ENCODE measurements around the gene NUP58.
A peak's percentile ranks its signal among the peaks of the same experiment; 100 is the strongest.
"Not testable (repeated sequence)": the region's sequence is repeated elsewhere in the genome, so short reads cannot be mapped to it uniquely, and the experiment has no call there.

Gene NUP58

DNA sequence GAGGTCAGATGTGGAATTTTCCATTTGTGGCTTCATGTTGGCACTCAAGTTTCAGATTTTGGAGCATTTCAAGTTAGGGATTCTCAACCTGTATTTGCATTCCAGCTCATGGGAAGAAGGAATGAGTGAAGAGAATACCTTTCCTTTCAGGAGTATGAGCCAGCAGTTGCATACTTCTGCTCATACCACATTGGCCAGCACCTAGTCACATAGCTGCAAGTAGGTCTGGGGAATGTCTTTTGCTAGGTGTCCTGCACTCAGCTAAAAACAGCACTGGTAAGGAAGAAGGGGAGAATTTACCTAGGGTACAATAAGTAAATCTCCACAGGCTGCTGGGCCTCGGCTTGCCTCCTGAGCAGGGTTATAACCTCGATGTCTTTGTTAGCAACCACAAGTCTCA, 45.7 kb downstream of the NUP58 start:
- no peaks in the 10 kb centered on the region for H3K27me3 Mint-ChIP-seq

DNA sequence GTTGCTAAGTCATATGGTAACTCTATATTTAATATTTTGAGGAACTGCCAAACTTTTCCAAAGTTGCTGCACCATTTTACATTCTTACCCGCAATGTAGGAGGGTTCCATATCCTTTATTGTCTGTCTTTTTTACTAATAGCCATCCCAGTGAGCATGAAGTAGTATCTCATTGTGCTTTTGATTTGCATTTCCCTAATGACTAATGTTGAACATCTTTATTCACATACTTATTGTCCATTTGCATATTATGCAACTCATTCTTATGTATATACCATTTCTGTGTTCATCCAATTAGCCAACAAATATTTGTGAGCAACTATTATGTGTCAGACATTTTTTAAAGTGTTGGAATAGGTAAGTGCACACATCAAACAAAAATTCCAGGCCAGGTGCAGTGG, 50.0 kb downstream of the NUP58 start:
- Mint-ChIP-seq H3K9me3 (no peaks in the 10 kb centered on the region), H3K27me3 (peaks cover 20% of the 10 kb centered on the region), H3K4me3 (no peak overlapping the region), H3K4me1 (ENCODE audit: low read depth) (no peaks in the 10 kb centered on the region), H3K36me3 (ENCODE audit: low read depth) (no peaks in the 10 kb centered on the region), H3K27ac (no peak overlapping the region)

More for the DNA sequence above, 45.7 kb downstream of the NUP58 start:
- Mint-ChIP-seq H3K27ac (no peak overlapping the region), H3K9me3 (no peaks in the 10 kb centered on the region), H3K4me1 (ENCODE audit: low read depth) (no peaks in the 10 kb centered on the region), H3K4me3 (no peak overlapping the region), H3K36me3 (ENCODE audit: low read depth) (peaks cover 20% of the 10 kb centered on the region)

DNA sequence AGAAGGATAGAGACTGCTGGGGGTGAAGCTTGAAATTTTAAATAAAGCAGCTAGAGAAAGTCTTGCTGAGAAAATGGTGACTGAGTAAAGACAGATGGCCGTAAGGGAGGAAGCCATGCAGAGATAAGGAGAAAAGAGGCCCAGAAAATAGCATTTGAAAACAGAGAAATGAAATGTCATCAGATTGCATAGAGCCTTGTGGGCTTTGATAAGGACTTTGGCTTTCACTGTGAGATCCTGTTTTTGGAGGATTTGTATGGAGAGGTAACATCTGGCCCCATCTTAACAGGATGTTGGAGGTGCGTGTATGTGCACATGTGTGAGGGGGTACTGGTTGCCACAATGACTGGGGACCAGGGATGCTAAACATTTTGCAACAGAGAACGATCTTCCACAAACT, 50.8 kb downstream of the NUP58 start:
- H3K4me1 Mint-ChIP-seq (ENCODE audit: low read depth), result no peaks in the 10 kb centered on the region
- no peak overlapping the region for H3K4me3 Mint-ChIP-seq
- H3K36me3 Mint-ChIP-seq (ENCODE audit: low read depth), result no peaks in the 10 kb centered on the region
- no peaks in the 10 kb centered on the region for H3K9me3 Mint-ChIP-seq
- no peak overlapping the region for H3K27ac Mint-ChIP-seq
- H3K27me3 Mint-ChIP-seq, result peaks cover 22% of the 10 kb centered on the region

DNA sequence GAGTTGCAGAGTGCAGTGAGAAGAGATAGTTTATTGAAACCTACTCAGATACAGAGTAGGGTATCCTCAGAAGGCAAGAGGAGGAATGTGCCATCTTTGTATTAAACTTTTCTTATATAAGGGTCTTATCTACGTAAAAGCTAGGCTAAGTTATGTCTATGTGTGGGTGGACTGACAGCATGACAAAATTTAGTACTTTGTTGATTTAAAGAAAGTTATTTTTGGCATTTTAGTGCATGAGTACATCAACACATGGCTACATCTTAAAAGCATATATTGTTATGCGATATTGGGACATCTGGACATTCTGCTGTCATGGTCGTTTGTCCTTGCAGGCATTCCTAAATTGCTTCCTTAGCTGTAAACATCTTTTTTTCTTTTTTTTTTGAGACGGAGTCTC, 51.4 kb downstream of the NUP58 start:
- Mint-ChIP-seq H3K27me3 (peaks cover 26% of the 10 kb centered on the region), H3K4me1 (ENCODE audit: low read depth) (no peaks in the 10 kb centered on the region), H3K4me3 (no peak overlapping the region), H3K9me3 (no peaks in the 10 kb centered on the region), H3K27ac (no peak overlapping the region), H3K36me3 (ENCODE audit: low read depth) (no peaks in the 10 kb centered on the region)

DNA sequence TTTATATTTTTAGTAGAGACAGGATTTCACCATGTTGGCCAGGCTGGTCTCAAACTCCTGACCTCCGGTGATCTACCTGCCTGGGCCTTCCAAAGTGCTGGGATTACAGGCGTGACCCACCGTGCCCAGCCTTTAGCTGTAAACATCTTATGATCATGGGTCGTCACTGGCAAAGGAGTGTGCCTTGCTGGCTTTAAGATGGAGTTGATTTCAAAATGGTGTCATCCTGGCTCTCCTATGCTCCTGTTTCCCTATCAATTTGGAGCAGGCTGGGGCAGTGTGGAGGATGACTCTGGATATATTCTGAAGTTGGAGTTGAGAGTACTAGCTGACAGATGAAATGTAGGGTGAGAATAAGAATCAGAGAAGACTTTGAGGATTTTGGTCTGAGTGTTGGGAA, 51.9 kb downstream of the NUP58 start:
- no peak overlapping the region for H3K27ac Mint-ChIP-seq
- H3K4me3 Mint-ChIP-seq, result no peak overlapping the region
- H3K9me3 Mint-ChIP-seq, result no peaks in the 10 kb centered on the region
- H3K27me3 Mint-ChIP-seq, result peaks cover 31% of the 10 kb centered on the region
- H3K36me3 Mint-ChIP-seq (ENCODE audit: low read depth), result no peaks in the 10 kb centered on the region
- H3K4me1 Mint-ChIP-seq (ENCODE audit: low read depth), result no peaks in the 10 kb centered on the region

DNA sequence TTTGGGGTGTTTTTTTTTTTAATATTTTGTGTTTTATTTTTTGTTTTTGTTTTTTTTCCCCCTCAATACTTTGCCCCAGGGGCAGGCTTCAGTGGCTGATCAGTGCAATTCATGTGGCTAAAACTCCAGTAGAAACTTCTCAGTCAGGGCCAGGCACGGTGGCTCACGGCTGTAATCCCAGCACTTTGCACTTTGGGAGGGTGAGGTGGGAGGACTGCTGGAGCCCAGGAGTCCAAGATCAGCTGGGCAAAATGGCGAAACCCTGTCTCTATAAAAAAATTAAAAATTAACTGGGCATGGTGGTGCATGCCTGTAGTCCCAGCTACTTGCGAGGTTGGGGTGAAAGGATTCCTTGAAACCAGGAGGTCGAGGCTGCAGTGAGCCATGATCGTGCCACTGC, 53.0 kb downstream of the NUP58 start:
- H3K4me1 Mint-ChIP-seq (ENCODE audit: low read depth), result no peaks in the 10 kb centered on the region
- H3K27ac Mint-ChIP-seq, result no peak overlapping the region
- H3K9me3 Mint-ChIP-seq, result no peaks in the 10 kb centered on the region
- no peaks in the 10 kb centered on the region for H3K36me3 Mint-ChIP-seq (ENCODE audit: low read depth)
- peaks cover 32% of the 10 kb centered on the region for H3K27me3 Mint-ChIP-seq
- H3K4me3 Mint-ChIP-seq, result no peak overlapping the region

DNA sequence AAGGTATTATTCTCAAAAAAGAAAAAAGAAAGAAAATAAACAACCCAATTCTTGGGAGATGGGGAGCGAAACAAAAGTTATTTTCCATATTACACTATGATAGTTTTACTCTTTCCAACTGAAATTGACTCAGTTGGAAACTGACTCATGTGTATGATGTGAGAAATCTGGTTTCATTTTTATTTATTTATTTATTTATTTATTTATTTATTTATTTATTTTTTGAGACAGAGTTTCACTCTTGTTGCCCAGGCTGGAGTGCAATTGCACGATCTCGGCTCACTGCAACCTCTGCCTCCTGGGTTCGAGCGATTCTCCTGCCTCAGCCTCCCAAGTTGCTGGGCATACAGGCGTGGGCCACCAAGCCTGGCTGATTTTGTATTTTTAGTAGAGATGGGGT, 59.0 kb downstream of the NUP58 start:
- not testable (repeated sequence) for H3K36me3 Mint-ChIP-seq (ENCODE audit: low read depth); H3K4me3 Mint-ChIP-seq; H3K27ac Mint-ChIP-seq; H3K4me1 Mint-ChIP-seq (ENCODE audit: low read depth); H3K9me3 Mint-ChIP-seq
- H3K27me3 Mint-ChIP-seq, result peaks cover 28% of the 10 kb centered on the region

DNA sequence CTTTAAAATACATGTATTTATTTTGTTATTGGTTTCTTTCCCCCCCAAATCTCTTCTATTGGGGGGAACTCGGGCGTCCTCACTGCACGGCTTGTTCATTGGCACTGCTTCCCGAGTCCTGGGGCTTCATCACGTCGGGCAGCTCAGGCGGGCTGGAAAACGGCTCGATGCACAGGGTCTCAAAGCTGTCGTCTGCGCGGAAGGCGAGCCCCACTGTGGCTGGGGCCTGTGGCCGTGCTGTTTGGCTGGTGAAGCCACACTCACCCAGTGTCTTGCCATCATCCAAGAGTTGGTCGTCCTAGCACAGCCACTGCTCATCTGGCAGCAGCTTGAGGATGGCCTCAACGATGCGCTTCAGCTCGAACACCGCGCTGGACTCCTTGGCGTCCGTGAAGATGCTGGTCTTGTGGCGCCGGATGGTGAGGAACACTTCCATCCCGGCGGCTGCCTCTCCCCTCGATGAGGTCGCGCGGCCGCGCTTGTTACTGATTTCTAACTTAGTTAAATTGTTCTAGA, 64.4 kb downstream of the NUP58 start:
- H3K36me3 Mint-ChIP-seq (ENCODE audit: low read depth), result no peaks in the 10 kb centered on the region
- no peaks in the 10 kb centered on the region for H3K9me3 Mint-ChIP-seq
- no peak overlapping the region for H3K4me3 Mint-ChIP-seq
- H3K27ac Mint-ChIP-seq, result no peak overlapping the region
- H3K4me1 Mint-ChIP-seq (ENCODE audit: low read depth), result no peaks in the 10 kb centered on the region
- H3K27me3 Mint-ChIP-seq, result peaks cover 46% of the 10 kb centered on the region

DNA sequence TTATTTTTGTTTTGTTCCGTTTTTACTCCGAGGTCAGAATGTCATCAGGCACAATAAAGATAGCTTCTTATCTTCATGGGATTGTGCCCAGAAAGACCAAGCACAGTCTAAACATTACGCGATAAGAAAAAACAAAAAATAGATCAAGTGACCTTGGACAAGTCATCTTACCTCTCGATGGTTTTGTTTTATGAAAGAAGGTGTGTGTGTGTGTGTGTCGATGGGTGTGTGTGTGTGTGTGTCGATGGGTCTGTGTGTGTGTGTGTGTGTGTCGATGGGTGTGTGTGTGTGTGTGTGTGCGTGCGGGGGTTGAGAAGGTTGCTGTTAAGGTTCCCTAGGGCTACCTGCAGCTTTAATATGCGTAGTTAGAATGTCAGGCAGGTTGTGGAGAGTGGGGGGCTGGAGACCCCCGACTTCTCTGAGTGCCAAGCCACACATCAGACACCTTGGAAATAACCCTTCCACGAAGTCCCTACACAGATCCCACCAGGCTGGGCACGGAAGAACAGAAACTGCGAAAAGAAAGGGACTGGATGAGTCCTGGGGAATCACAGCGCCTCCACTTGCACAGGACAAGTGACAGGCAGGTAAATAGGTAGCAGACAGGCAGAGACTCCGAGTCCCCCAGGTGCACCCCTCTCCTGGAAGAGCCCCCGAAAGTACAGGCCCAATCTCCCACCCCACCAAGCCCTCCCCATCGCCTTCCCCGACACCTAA, 69.9 kb downstream of the NUP58 start:
- no peaks in the 10 kb centered on the region for H3K9me3 Mint-ChIP-seq
- H3K4me3 Mint-ChIP-seq, result peak overlapping the region; percentile 62
- H3K36me3 Mint-ChIP-seq (ENCODE audit: low read depth), result no peaks in the 10 kb centered on the region
- H3K27me3 Mint-ChIP-seq, result peaks cover 82% of the 10 kb centered on the region
- peaks cover 8% of the 10 kb centered on the region for H3K4me1 Mint-ChIP-seq (ENCODE audit: low read depth)
- H3K27ac Mint-ChIP-seq, result no peak overlapping the region

DNA sequence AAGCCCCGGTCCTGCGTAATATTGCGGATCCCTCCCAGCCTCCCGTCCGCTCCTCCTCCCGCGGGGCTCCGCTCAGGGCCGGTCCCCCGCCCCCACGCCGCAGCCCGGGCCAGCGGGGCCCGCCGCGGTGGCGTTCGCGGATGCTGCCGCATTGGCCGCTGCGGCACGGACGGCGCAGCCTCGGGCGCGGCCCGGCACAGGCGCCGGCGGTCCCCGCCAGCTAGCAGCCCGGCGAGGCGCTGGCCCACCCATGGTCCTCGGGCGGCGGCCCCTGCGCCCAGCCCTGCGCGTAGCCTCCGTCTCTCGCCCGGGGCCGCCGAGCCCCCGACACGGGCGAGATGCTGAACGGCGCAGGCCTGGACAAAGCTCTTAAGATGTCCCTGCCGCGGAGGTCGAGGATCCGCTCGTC, 70.5 kb downstream of the NUP58 start, which contains the start of gene ATP8A2:
Gene ATP8A2 (plus strand): TSS at position 100 of the 409 bp plus-strand sequence. CDS start 239 bp downstream, at position 339.
- Mint-ChIP-seq H3K9me3 (no peaks in the 10 kb centered on the region), H3K27ac (no peak within 1 kb of the TSS), H3K36me3 (ENCODE audit: low read depth) (no peaks in the 10 kb centered on the region), H3K4me3 (peak within 1 kb of the TSS; percentile 62), H3K4me1 (ENCODE audit: low read depth) (peaks cover 8% of the 10 kb centered on the region), H3K27me3 (peaks cover 78% of the 10 kb centered on the region)

DNA sequence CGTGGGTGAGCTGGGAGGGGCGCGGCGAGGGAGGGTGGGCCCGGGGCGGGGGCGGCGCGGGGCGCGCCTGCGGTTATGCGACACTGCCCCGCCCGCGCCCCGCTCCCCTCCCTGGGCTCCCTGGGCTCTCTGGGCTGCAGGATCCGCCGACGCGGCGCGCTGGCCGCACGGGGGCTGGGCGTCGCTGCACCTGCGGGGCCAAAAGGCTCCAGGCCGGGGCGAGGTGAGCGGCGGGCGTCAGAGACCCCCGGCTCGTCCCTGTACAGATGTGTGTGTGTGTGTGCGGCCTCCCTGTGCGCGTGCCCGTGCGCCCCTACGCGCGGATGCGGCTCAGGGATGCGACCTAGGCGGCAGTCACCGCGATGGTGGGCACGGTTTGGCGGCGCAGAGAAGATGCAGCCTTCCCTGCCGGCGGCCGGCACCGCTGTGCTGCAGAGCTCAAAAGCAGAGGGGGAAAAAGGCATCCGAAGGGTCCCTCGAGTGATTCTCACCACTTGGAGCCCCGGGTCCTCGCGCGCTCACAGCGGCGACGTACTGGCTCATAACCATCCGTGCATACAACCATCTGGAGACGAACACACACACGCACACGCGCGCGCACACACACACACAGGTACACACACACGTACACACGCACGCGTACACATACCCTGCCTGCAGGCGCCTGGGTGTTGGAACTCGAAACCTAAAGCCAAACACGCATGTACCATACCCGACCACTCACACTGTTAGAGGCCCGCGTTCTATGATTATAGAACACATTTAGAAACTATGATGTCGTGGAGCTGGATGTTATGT, 71.1 kb downstream of the NUP58 start:
- Mint-ChIP-seq H3K36me3 (ENCODE audit: low read depth) (no peaks in the 10 kb centered on the region), H3K4me1 (ENCODE audit: low read depth) (peaks cover 8% of the 10 kb centered on the region), H3K9me3 (no peaks in the 10 kb centered on the region), H3K4me3 (no peak overlapping the region), H3K27me3 (peaks cover 72% of the 10 kb centered on the region), H3K27ac (no peak overlapping the region)

DNA sequence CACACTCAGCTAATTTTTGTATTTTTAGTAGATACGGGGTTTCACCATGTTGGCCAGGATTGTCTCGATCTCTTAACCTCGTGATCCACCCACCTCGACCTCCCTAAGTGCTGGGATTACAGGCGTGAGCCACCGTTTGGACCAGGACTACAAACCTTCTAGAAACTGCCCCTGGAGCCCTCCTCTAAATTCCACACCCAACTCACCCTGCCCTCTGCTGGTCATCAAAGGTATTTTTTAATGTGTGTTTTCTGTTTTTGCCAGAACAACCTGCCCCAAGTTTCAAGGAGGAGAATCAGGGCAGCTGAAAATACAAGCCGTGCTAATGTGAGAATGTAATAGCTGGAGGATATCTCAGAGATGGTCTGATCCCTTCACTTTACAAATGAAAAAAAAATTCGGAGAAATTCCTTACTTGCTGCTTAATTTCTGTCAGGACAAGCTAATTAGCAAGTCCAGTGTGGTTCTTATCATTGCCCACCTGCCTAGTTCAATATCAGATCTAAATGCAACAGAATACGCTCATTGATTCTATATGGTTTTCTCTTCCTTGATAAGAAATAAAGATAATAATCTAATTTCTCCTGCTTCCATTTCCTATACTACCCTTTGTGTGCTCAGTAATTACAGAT, 74.4 kb downstream of the NUP58 start:
- no peaks in the 10 kb centered on the region for H3K36me3 Mint-ChIP-seq (ENCODE audit: low read depth)
- H3K27me3 Mint-ChIP-seq, result peaks cover 52% of the 10 kb centered on the region
- H3K4me1 Mint-ChIP-seq (ENCODE audit: low read depth), result peaks cover 8% of the 10 kb centered on the region
- H3K9me3 Mint-ChIP-seq, result no peaks in the 10 kb centered on the region
- H3K27ac Mint-ChIP-seq, result no peak overlapping the region
- no peak overlapping the region for H3K4me3 Mint-ChIP-seq

DNA sequence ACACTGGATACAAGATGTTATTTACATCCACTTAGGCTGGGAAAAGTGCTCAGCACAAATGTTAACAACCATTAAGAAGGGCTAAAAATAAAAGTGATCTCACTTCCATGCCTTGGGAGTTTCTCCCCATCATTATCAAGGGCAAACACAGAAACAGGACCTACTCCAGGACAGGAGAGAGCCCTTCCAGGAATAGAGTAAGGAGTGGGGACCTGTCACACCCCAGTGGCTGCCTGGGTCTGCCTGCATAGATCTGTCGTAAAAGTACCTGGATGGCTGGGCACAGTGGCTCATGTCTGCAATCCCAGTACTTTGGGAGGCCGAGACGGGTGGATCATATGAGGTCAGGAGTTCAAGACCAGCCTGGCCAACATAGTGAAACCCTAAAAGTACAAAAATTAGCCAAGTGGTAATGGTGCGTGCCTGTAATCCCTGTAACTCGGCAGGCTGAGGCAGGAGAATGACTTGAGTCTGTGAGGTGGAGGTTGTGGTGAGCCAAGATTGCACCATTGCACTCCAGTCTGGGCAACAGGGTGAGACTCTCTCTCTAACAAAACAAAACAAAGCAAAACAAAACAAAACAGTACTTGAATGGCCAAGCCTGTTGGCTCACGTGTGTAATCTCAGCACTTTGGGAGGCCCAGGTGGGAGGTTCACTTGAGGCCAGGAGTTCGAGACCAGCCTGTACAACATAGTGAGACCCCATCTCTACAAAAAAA, 76.0 kb downstream of the NUP58 start:
- no peaks in the 10 kb centered on the region for H3K4me1 Mint-ChIP-seq (ENCODE audit: low read depth)
- no peak overlapping the region for H3K27ac Mint-ChIP-seq
- H3K9me3 Mint-ChIP-seq, result no peaks in the 10 kb centered on the region
- H3K27me3 Mint-ChIP-seq, result peaks cover 55% of the 10 kb centered on the region
- H3K36me3 Mint-ChIP-seq (ENCODE audit: low read depth), result no peaks in the 10 kb centered on the region
- no peak overlapping the region for H3K4me3 Mint-ChIP-seq

DNA sequence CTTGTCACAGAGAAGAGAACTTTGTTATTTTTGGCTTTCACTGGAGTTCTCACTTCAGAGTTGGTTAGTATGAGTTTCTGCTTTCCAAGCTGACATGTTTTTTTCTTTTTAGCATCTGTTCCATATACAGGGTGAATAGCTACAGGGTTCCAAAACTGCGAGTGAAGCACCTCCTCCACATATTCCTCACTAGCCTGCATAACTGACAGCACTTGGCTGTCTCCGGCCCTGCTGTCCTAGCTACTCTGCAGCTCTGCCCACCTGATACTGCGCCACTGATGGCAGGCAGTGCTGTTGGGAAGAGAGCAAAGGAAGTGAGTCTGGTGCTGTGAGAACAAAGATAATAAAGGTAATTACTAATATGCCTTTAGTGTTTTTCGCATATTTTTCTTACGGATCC, 77.1 kb downstream of the NUP58 start:
- Mint-ChIP-seq H3K27me3 (peaks cover 48% of the 10 kb centered on the region), H3K27ac (no peak overlapping the region), H3K36me3 (ENCODE audit: low read depth) (no peaks in the 10 kb centered on the region), H3K9me3 (no peaks in the 10 kb centered on the region), H3K4me1 (ENCODE audit: low read depth) (no peaks in the 10 kb centered on the region), H3K4me3 (no peak overlapping the region)

Measured in stimulated activated naive CD8-positive, alpha-beta T cell treated with anti-CD3 and anti-CD28 coated beads, Interleukin-15, Interleukin-2, amounts not matched to agents 100 ng/mL and 50 ng/mL, for 24 hours (primary cell).